AG20443 (cell line): ENCODE measurements around the gene ANLN.
A peak's percentile ranks its signal among the peaks of the same experiment; 100 is the strongest.
"Not testable (repeated sequence)": the region's sequence is repeated elsewhere in the genome, so short reads cannot be mapped to it uniquely, and the experiment has no call there.

Experiments used
- DNase-seq: peaks from one replicate; pipeline ENCODE4 v3.0.0; 2012; ENCODE audit warnings: low spot score, mixed read lengths

Gene ANLN

DNA sequence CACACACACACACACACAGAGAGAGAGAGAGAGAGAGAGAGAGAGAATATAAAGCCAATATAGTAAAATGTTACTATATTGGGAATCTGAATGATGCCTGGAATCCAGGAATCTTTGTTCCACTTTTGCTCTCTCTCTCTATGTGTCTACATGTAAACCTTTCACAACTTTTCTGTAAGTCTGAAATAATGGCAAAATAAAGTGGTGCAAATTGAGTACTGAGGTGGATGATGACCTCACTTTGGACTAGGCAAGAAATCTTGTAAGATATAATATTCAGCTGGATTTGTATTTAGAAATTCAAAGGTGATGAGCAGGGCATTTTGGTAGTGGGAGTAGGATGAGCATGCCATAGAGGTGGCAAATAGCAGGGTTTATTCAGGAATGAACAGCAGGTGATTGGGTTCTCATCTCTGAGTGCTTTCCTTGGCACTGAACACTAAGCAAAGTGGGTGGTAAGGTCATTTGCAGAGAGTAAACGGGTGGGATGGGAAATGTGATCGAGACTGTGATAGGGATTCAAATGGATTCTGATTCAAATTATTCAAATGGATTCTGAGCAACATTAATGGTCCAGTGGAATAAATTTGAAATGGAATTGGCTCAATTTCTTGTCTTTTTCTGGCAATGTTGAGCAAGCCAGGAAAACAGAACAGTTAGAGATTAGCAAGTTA, 9.7 kb upstream of the ANLN start:
- DNase-seq: no peak

- no peak for DNase-seq
Measured at GRCh38 chr7:36381056-36381455, 8.6 kb upstream of the ANLN start.

GRCh38 chr7:36383284-36383683, 6.4 kb upstream of the ANLN start:
- not testable (repeated sequence) for DNase-seq

DNA sequence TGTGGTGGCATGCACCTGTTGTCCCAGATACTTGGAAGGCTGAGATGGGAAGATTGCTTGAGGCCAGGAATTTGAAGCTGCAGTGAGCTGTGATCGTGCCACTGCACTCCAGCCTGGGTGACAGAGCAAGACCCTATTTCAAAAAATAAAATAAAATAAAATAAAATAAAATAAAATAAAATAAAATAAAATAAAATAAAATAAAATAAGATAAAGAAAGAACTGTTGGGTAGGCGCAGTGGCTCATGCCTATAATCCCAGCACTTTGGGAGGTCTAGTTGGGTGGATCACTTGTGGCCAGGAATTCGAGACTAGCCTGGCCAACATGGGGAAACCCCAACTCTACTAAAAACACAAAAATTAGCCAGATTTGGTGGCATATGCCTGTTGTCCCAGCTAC, 4.0 kb upstream of the ANLN start:
- DNase-seq: not testable (repeated sequence)

DNA sequence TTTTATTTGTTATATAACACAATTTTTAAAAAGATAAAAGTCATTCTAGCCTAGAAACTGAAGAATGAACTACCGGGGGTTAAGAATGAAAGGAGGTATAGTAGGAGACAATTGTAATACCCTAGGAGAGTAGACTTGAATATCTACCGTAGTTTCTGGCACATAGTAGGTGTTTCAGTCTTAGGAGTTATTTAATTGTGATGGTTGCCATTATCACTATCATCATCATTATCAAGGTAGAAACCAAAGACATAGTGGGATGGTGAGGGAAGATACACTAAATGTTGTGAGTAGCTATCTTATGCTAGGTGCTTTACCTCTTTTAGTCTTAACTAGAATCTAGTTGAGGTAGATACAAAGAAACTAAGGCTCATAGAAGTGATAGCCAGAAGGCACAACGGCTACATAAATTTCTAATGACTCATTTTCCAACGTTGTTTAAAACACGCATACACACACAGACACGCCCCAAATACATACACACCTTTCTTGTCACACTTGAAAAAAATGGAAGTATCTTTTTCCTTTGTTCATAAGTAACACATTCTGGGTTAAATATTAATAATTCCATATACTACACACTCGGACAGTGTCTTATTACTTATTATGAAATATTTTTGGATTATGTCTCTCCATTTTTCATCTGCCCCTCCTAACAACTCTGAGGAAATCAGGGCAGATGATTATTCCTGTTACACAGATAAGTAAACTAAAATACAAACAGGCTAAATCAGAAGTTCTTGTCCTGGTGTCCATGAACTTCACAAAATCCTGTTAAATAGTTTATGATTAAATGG, 2.0 kb upstream of the ANLN start:
- DNase-seq: no peak

DNA sequence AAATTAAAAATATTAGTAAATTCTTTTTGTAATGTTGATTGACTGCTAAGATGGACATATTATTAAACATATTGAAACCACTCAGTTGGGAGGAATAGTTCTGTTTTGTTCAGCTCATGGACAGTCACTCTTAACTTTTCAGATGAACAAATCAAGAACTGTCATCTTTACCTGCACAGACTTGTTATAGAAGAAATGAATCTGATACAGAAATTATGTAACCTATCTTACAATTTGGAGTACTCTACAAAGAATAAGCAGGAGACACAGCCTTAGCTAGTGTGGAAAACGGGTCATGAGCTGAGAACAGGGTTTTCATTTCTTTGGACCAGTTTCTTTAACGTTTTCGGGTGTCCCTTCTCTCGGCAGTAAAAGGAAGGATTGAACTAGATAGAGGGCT, 1.2 kb upstream of the ANLN start:
- DNase-seq: no peak

- peak; percentile 92 for DNase-seq
Measured at GRCh38 chr7:36390199-36391090, 783 bp downstream of the ANLN start.

DNA sequence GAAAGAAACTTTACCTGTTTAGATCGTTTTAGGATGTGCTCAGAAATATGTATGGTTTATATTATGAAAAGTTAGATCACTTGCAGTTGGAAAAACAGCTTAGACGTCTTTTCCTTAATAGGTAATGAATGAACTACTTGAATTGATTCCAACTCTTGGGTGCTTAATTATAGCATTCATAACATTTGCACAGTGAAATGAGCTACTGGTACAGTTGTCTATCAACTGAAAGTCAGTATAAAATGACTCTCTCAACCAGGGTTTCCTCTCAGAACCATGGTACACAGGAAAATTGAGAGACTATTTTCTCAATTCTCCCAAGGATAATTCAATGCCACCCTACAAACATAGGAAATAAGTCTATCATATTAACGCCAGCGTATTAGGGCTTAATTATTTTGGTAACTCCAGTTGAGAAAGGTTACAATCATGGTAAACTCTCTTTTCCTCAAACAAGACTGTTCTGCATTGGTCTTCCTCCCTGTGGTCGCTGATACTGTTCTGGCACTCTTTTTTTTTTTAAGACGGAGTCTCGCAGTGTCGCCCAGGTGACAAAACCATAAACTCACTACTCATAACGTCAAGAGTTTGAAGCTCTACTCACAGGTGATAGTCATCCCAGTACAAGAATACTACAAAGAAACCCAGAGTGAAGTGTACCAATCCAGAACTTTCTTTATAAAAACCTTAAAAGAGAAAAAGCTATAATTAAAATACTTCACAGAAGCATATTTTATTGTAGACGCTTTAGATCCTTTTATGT, 2.0 kb downstream of the ANLN start:
- no peak for DNase-seq

GRCh38 chr7:36393826-36394225, 4.2 kb downstream of the ANLN start:
- DNase-seq: no peak

DNA sequence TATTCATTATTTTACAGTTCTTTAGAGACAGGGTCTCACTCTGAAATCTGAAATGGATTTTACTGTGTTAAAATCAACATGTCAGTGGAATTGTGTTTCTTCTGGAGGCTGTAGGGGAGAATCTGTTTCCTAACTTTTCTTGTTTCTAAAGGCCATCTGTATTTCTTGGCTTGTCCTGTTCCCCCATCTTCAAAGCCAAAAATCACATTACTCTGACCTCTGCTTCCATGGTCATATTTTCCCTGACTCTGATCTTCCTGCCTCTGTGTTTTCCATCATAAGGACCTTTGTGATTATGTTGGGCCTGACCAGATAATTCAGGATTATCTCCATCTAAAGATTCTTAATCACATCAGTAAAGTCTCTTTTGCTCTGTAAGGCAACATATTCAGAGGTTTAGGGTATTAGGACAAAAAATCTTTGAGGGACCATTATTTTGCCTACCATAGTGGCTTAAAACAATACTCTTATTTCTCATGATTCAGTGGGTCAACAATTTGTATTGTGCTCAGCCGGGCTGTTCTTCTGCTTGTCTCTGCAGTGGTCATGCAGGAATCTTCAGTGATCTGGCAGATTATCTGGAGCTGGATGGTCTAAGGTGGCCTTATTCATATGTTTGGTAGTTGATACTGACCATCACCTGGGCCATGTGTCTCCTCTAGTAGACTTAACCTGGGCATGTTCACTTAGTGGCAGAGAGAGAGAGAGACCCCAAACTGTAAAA, 5.7 kb downstream of the ANLN start:
- DNase-seq: no peak

- DNase-seq: no peak
Measured at GRCh38 chr7:36396150-36396549, 6.5 kb downstream of the ANLN start.

DNA sequence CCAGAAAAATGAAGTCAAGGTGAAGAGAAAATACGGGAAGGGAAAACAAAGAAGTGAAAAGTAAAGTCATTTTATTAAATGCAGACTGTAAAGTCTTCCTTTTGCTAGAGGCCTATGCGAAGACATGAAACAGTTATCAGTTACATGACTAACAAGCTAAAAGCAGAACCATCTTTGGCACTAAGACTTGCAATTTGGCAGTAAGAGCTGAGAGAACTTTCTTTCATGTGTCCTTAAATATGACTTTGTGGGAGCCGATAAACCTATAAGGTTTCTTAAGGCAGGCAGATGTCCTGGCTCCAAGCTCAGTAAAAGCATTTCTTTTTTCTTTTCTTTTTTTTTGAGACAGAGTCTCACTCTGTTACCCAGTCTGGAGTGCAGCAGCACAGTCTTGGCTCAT, 10.4 kb downstream of the ANLN start:
- DNase-seq: no peak

GRCh38 chr7:36400606-36401005, 10.9 kb downstream of the ANLN start:
- DNase-seq: peak; percentile 11

GRCh38 chr7:36403452-36403851, 13.8 kb downstream of the ANLN start:
- DNase-seq: no peak

DNA sequence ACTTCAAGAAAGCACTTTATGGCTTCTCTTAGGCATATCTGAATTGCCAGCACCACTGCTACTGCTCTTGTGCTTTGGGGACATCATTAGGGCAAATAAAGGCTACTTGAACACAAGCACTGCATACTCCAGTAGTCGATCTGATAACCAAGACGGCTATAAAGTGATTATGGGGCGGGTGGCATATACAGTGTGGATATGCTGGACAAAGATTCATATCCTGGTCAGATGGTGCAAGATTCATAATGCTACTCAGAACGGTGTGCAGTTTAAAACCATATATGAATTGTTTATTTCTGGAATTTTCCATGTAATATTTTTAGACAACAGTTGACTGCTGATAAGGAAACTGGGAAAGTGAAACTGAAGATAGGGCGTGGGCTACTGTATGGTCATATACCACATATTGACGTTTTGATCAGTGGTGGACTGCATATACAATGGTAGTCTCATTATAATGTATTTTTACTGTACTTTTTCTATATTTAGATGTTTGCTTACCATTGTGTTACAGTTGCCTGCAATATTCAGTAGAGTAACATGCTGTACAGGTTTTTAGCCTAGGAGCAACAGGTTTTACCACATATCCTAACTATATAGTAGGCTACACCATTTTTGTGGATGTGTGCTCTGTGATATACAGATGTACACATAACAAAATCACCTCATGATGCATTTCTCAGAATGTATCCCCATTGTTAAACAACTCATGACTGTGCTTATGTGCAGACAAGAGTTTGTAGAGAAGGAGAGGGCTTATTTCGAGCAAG, 15.2 kb downstream of the ANLN start:
- no peak for DNase-seq

- DNase-seq: no peak
Measured at GRCh38 chr7:36405409-36405803, 15.7 kb downstream of the ANLN start.

GRCh38 chr7:36406156-36406555, 16.5 kb downstream of the ANLN start:
- DNase-seq: no peak

DNA sequence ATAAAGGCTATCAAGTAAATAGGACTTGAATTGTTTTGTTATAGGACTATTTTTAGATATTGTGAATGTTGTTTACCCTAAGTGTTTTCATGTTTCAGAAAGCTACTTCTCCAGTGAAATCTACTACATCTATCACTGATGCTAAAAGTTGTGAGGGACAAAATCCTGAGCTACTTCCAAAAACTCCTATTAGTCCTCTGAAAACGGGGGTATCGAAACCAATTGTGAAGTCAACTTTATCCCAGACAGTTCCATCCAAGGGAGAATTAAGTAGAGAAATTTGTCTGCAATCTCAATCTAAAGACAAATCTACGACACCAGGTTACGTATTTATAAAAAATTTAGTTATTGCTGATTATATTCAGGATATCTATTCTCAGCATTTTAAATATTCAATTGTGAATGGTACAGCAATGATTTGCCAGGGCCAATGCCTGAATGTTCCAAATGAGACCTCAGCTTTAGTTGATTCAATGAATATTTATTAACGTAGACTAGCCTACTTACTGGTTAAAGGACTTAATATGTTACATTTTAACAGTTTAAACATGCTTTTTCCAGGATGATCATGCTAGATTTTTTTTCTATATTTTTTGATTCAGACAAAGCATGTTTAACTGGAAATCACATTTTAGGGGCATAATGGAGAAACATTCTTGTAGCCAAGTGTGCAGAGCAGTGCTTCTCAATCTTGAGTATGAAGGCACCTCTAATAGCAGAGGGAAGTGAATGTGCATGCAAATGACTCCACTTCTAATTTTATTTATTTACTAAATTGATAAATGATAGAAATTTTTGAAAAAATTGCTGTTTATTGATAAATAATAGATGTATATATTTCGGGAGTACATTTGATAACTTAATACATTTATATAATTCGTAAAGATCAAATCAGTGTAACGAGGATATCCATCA, 18.2 kb downstream of the ANLN start:
- DNase-seq: no peak

DNA sequence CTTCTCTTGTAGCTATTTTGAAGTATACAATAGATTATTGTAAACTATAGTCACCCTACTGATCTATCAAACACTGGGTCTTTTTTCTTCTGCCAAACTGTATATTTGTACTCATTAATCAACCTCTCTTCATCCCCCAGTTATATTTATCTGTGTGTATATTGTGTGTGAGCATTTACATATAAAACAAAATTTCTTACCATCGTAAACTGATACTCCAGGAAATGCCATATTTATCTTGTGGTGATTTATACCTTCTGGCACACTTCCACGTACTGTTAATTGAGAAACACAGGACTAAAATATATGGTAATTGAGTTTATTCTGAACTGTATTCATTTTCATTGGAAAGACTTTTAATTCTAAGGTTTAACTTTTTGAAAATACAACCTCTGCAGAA, 18.9 kb downstream of the ANLN start:
- DNase-seq: no peak
